Stimulated activated naive B cell treated with anti-CD40 and anti-IgM and Interleukin-4, amounts not matched to agents 10 μg/mL and 1 μg/mL and 100 μg/mL, for 72 hours (primary cell): ENCODE measurements around the gene FAM83G.

Source experiments
- ATAC-seq, 2 donors: fragments of 150-1000 bp; cut with Tn5 transposase; replicated peaks; 2 replicates each; pipeline ENCODE4 v1.10.0; 2021; ENCODE audit warnings: moderate library complexity in 1 of 2
- DNase-seq: peaks from one replicate; pipeline ENCODE4 v3.0.0; 2021
- H3K27ac Mint-ChIP-seq: one replicate; pipeline ENCODE4 v1.8.0; 2022; ENCODE audit warnings: mild to moderate bottlenecking, mixed read lengths
- H3K27me3 Mint-ChIP-seq, 2 donors: one replicate each; pipeline ENCODE4 v1.8.0; 2022; ENCODE audit warnings: mixed read lengths in 2 of 2
- H3K36me3 Mint-ChIP-seq, 2 donors: one replicate each; pipeline ENCODE4 v1.8.0; 2022; ENCODE audit warnings: mixed read lengths in 2 of 2, mild to moderate bottlenecking in 1 of 2
- H3K4me1 Mint-ChIP-seq, 2 donors: one replicate each; pipeline ENCODE4 v1.8.0; 2022; ENCODE audit warnings: mixed read lengths in 2 of 2, mild to moderate bottlenecking in 1 of 2
- H3K4me3 Mint-ChIP-seq, 2 donors: one replicate each; pipeline ENCODE4 v1.8.0; 2022; ENCODE audit warnings: mild to moderate bottlenecking in 2 of 2, mixed read lengths in 2 of 2, moderate library complexity in 1 of 2
- H3K9me3 Mint-ChIP-seq, 2 donors: one replicate each; pipeline ENCODE4 v1.8.0; 2022; ENCODE audit warnings: mixed read lengths in 2 of 2, mild to moderate bottlenecking in 1 of 2

Gene FAM83G

GRCh38 chr17:18980682-18981334 is 23.8 kb downstream of the FAM83G start:
- Mint-ChIP-seq H3K9me3 (no peaks in the 10 kb centered on the region), H3K4me3 (no peak overlapping the region), H3K27me3 (no peaks in the 10 kb centered on the region), H3K27ac (no peak overlapping the region), H3K4me1 (no peaks in the 10 kb centered on the region), H3K36me3 (peaks cover 47 to 48% of the 10 kb centered on the region in 2 donors)
- DNase-seq (no peak), ATAC-seq (no peak)

GRCh38 chr17:18978655-18979054 is 25.9 kb downstream of the FAM83G start:
- no peak overlapping the region for H3K27ac Mint-ChIP-seq
- no peak overlapping the region for H3K4me3 Mint-ChIP-seq
- no peak for DNase-seq
- H3K9me3 Mint-ChIP-seq: no peaks in the 10 kb centered on the region
- H3K4me1 Mint-ChIP-seq: peaks cover 6 to 8% of the 10 kb centered on the region in 2 donors
- H3K36me3 Mint-ChIP-seq: peaks cover 45 to 47% of the 10 kb centered on the region in 2 donors
- no peaks in the 10 kb centered on the region for H3K27me3 Mint-ChIP-seq
- no peak for ATAC-seq

- Mint-ChIP-seq H3K36me3 (peaks cover 46 to 47% of the 10 kb centered on the region in 2 donors), H3K27ac (no peak overlapping the region), H3K4me1 (peaks cover 8% of the 10 kb centered on the region in 2 donors), H3K27me3 (no peaks in the 10 kb centered on the region), H3K4me3 (no peak overlapping the region), H3K9me3 (no peaks in the 10 kb centered on the region)
- ATAC-seq: no peak
- no peak for DNase-seq
These were observed 26.5 kb downstream of the FAM83G start for GRCh38 chr17:18978050-18978449.

- H3K4me1 Mint-ChIP-seq: peaks cover 8% of the 10 kb centered on the region in 2 donors
- no peaks in the 10 kb centered on the region for H3K27me3 Mint-ChIP-seq
- no peak for ATAC-seq
- peaks cover 48 to 50% of the 10 kb centered on the region in 2 donors for H3K36me3 Mint-ChIP-seq
- no peak overlapping the region for H3K4me3 Mint-ChIP-seq
- no peak for DNase-seq
- H3K27ac Mint-ChIP-seq: no peak overlapping the region
- no peaks in the 10 kb centered on the region for H3K9me3 Mint-ChIP-seq
These were observed 26.9 kb downstream of the FAM83G start for GRCh38 chr17:18977646-18978045.

- H3K4me1 Mint-ChIP-seq: peaks cover 8% of the 10 kb centered on the region in 2 donors
- H3K36me3 Mint-ChIP-seq: peaks cover 50 to 55% of the 10 kb centered on the region in 2 donors
- DNase-seq: no peak
- no peak for ATAC-seq
- H3K27ac Mint-ChIP-seq: no peak overlapping the region
- no peaks in the 10 kb centered on the region for H3K9me3 Mint-ChIP-seq
- H3K27me3 Mint-ChIP-seq: no peaks in the 10 kb centered on the region
- H3K4me3 Mint-ChIP-seq: no peak overlapping the region
These were observed 27.5 kb downstream of the FAM83G start for GRCh38 chr17:18977021-18977420.

GRCh38 chr17:18976201-18976600 is 28.4 kb downstream of the FAM83G start:
- peaks cover 52 to 59% of the 10 kb centered on the region in 2 donors for H3K36me3 Mint-ChIP-seq

GRCh38 chr17:18975597-18975996 is 29.0 kb downstream of the FAM83G start:
- no peak for ATAC-seq
- Mint-ChIP-seq H3K36me3 (peaks cover 52 to 61% of the 10 kb centered on the region in 2 donors), H3K27ac (no peak overlapping the region), H3K4me3 (no peak overlapping the region), H3K4me1 (peaks cover 8% of the 10 kb centered on the region in 2 donors), H3K9me3 (no peaks in the 10 kb centered on the region), H3K27me3 (no peaks in the 10 kb centered on the region)
- no peak for DNase-seq

More at GRCh38 chr17:18976201-18976600, 28.4 kb downstream of the FAM83G start:
- Mint-ChIP-seq H3K4me3 (no peak overlapping the region), H3K9me3 (no peaks in the 10 kb centered on the region), H3K4me1 (peaks cover 8% of the 10 kb centered on the region in 2 donors), H3K27me3 (no peaks in the 10 kb centered on the region), H3K27ac (peak overlapping the region; percentile 25)
- no peak for ATAC-seq
- no peak for DNase-seq

GRCh38 chr17:18974407-18975149 is 30.0 kb downstream of the FAM83G start:
- no peak overlapping the region for H3K4me3 Mint-ChIP-seq
- ATAC-seq (peak; percentile 34 to 57), DNase-seq (no peak)
- no peaks in the 10 kb centered on the region for H3K27me3 Mint-ChIP-seq
- peaks cover 54 to 67% of the 10 kb centered on the region in 2 donors for H3K36me3 Mint-ChIP-seq
- H3K4me1 Mint-ChIP-seq: peaks cover 8% of the 10 kb centered on the region in 2 donors
- peak overlapping the region; percentile 25 for H3K27ac Mint-ChIP-seq
- H3K9me3 Mint-ChIP-seq: no peaks in the 10 kb centered on the region

GRCh38 chr17:18971801-18972200 is 32.8 kb downstream of the FAM83G start:
- no peaks in the 10 kb centered on the region for H3K27me3 Mint-ChIP-seq
- peaks cover 8% of the 10 kb centered on the region in 2 donors for H3K4me1 Mint-ChIP-seq
- H3K4me3 Mint-ChIP-seq: no peak overlapping the region
- peaks cover 34 to 49% of the 10 kb centered on the region in 2 donors for H3K36me3 Mint-ChIP-seq
- DNase-seq: no peak
- H3K9me3 Mint-ChIP-seq: no peaks in the 10 kb centered on the region
- no peak for ATAC-seq
- H3K27ac Mint-ChIP-seq: no peak overlapping the region

GRCh38 chr17:18970582-18971480 is 33.7 kb downstream of the FAM83G start:
- no peak overlapping the region for H3K27ac Mint-ChIP-seq
- peaks cover 8 to 9% of the 10 kb centered on the region in 2 donors for H3K4me1 Mint-ChIP-seq
- no peak overlapping the region for H3K4me3 Mint-ChIP-seq
- H3K9me3 Mint-ChIP-seq: no peaks in the 10 kb centered on the region
- peaks cover 0 to 3% of the 10 kb centered on the region in 2 donors for H3K27me3 Mint-ChIP-seq
- peaks cover 27 to 45% of the 10 kb centered on the region in 2 donors for H3K36me3 Mint-ChIP-seq
- no peak for ATAC-seq
- DNase-seq: no peak

- ATAC-seq: no peak
- peaks cover 23 to 39% of the 10 kb centered on the region in 2 donors for H3K36me3 Mint-ChIP-seq
- no peak overlapping the region for H3K4me3 Mint-ChIP-seq
- no peak for DNase-seq
- H3K27ac Mint-ChIP-seq: peak overlapping the region; percentile 73
- peaks cover 0 to 5% of the 10 kb centered on the region in 2 donors for H3K27me3 Mint-ChIP-seq
- peaks cover 0 to 3% of the 10 kb centered on the region in 2 donors for H3K4me1 Mint-ChIP-seq
- H3K9me3 Mint-ChIP-seq: no peaks in the 10 kb centered on the region
These were observed 35.3 kb downstream of the FAM83G start for GRCh38 chr17:18968945-18969887.

- peaks cover 0 to 3% of the 10 kb centered on the region in 2 donors for H3K4me1 Mint-ChIP-seq
- no peak overlapping the region for H3K27ac Mint-ChIP-seq
- ATAC-seq: no peak
- peak overlapping the region in 1 of 2 donors; percentile 11 for H3K4me3 Mint-ChIP-seq
- no peaks in the 10 kb centered on the region for H3K9me3 Mint-ChIP-seq
- peaks cover 22 to 36% of the 10 kb centered on the region in 2 donors for H3K36me3 Mint-ChIP-seq
- peaks cover 0 to 5% of the 10 kb centered on the region in 2 donors for H3K27me3 Mint-ChIP-seq
- DNase-seq: no peak
These were observed 36.2 kb downstream of the FAM83G start for GRCh38 chr17:18968345-18968744.

- Mint-ChIP-seq H3K27me3 (peaks cover 0 to 5% of the 10 kb centered on the region in 2 donors), H3K4me3 (no peak overlapping the region), H3K36me3 (peaks cover 20 to 32% of the 10 kb centered on the region in 2 donors), H3K9me3 (no peaks in the 10 kb centered on the region), H3K4me1 (peaks cover 0 to 2% of the 10 kb centered on the region in 2 donors), H3K27ac (no peak overlapping the region)
- no peak for DNase-seq
- peak in 1 of 2 donors; percentile 7 for ATAC-seq
These were observed 36.6 kb downstream of the FAM83G start for GRCh38 chr17:18967916-18968315.
